DMS53 treated with DMSO at 0.1 percent for 48 hours (cell line): Measurements from ENCODE around the gene PSKH1.
A peak's percentile ranks its signal among the peaks of the same experiment; 100 is the strongest.
"Not testable (repeated sequence)": the region's sequence is repeated elsewhere in the genome, so short reads cannot be mapped to it uniquely, and the experiment has no call there.

Source experiments
- DNase-seq: peaks from one replicate; lab custom pipeline; 2025; ENCODE audit not compliant: unreplicated experiment; lab: John Stamatoyannopoulos, UW

Gene PSKH1

GRCh38 chr16:67892899-67893742, at the start of gene PSKH1:
PSKH1 (plus strand) TSS chr16:67893254; CDS start chr16:67908750, 15,496 bp downstream.
- DNase-seq = peak; percentile 80

- no peak for DNase-seq
These were observed 49.7 kb upstream of the PSKH1 start for GRCh38 chr16:67843343-67843765.

GRCh38 chr16:67844497-67844896, 48.6 kb upstream of the PSKH1 start:
- DNase-seq = no peak

GRCh38 chr16:67845291-67846062, 47.6 kb upstream of the PSKH1 start:
- DNase-seq = no peak

- no peak for DNase-seq
These were observed 47.1 kb upstream of the PSKH1 start for GRCh38 chr16:67846063-67846319.

GRCh38 chr16:67846320-67847063, 46.6 kb upstream of the PSKH1 start, which contains the start of gene NUTF2:
NUTF2 (plus strand) TSS chr16:67846933; CDS start chr16:67865131, 18,198 bp downstream.
- DNase-seq = peak; percentile 77

- DNase-seq = no peak
These were observed 45.8 kb upstream of the PSKH1 start, which contains the start of gene CENPT for GRCh38 chr16:67847064-67847861. CENPT (minus strand) TSS chr16:67847693; CDS start chr16:67833859, 13,834 bp downstream.

GRCh38 chr16:67848118-67848517, 44.9 kb upstream of the PSKH1 start:
- DNase-seq = no peak

GRCh38 chr16:67853670-67854069, 39.4 kb upstream of the PSKH1 start:
- DNase-seq = no peak

- DNase-seq = no peak
These were observed 37.3 kb upstream of the PSKH1 start for GRCh38 chr16:67855789-67856188.

- DNase-seq = no peak
These were observed 36.0 kb upstream of the PSKH1 start for GRCh38 chr16:67856927-67857546.

GRCh38 chr16:67857547-67858233, 35.4 kb upstream of the PSKH1 start:
- peak; percentile 88 for DNase-seq

- DNase-seq = no peak
These were observed 34.6 kb upstream of the PSKH1 start for GRCh38 chr16:67858500-67858899.

- no peak for DNase-seq
These were observed 32.3 kb upstream of the PSKH1 start for GRCh38 chr16:67860589-67861398.

GRCh38 chr16:67861877-67862276, 31.2 kb upstream of the PSKH1 start:
- no peak for DNase-seq

- DNase-seq = no peak
These were observed 30.2 kb upstream of the PSKH1 start for GRCh38 chr16:67862623-67863583.

- not testable (repeated sequence) for DNase-seq
These were observed 29.0 kb upstream of the PSKH1 start for GRCh38 chr16:67864044-67864443.

- DNase-seq = no peak
These were observed 28.5 kb upstream of the PSKH1 start for GRCh38 chr16:67864594-67864993.
